HG03432 (cell line): ENCODE data around the gene SLC30A10.
"Not testable (repeated sequence)": the region's sequence is repeated elsewhere in the genome, so short reads cannot be mapped to it uniquely, and the experiment has no call there.

Experiments
- ATAC-seq: cut with Tn5 transposase; IDR thresholded peaks from one replicate; pipeline ENCODE4 v1.9.1; 2021; ENCODE audit warnings: mild to moderate bottlenecking, moderate library complexity; ENCODE audit not compliant: unreplicated experiment

SLC30A10 gene

DNA sequence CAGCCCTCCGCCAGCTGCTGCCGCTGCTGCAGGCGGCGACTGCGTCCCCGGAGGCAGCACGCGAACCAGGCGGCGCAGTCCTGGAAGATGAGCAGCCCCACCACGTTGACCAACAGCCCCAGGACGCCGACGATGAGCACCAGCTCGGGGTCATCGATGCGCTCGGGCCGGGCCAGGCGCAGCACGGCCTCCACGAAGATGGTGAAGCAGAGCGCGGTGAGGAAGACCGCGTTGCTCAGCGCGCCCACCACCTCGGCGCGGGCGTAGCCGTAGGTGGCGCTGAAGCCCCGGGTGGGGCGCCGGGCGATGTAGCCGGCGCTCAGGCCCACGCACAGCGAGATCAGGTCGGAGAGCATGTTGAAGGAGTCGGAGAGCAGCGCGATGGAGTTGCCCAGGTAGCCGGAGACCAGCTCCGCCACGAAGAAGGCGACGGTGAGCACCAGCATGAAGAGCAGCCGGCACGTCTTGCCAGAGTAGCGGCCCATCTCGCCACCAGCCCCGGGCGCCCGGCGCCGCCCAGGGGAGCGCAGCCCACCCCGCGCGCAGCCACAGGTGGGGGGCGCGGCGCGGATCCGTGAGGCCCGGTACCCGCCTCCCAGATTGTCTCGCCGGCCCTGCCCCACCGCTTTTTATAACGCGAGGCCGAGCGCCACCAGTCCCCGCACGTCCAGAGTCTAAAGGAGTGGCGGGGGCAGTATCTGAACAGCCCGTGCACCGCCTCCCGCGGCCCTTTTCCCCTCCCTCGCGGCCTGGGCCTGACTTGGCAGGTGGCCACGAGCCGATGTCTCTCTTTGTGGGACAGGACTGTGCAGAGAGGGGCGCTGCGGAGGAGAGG lies at the start of gene SLC30A10:
Gene SLC30A10 (minus strand): TSS at position 602 of the 835 bp plus-strand sequence. CDS start 117 bp downstream, at position 485.
- peak; percentile 69 for ATAC-seq

DNA sequence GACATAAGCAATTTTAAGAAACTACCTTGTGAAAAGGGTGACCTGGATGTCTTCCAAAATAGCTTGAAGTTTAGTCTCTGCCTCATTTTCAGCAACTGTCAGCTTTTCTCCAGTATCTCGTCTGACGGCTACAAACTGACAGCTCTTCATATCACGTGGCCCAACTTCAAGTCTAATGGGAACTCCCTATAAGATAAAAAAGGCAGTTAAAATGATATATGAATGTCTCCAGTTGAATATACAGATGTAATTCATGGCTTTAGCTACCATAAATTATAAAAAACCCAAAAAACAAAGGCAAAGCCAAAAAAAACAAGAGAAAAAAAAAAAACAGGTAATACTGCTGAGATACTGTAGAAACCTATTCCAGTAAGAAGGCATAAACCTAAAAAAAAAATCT lies 44.9 kb upstream of the SLC30A10 start:
- no peak for ATAC-seq

DNA sequence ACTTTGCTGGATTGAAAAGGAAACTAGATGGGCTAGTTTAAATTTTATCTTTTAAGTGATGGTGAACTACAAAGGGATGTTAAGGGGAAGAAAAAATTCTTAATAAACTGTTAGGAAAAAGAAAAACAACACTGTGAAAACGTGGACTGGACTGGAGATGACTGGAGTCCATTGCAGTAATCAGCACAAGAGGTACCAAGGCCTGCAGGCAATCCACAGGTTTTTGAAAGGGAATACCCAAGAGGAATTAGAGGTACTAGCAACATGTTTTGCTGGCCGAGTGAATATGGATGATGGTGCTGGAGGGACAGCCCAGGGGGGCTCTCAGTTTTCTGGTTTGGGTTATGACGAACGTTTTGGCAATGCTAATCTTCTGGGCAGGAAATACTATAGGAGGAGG lies 39.0 kb upstream of the SLC30A10 start:
- no peak for ATAC-seq

GRCh38 chr1:219966071-219966349 lies 37.7 kb upstream of the SLC30A10 start:
- ATAC-seq, result no peak

GRCh38 chr1:219965285-219966070 lies 37.1 kb upstream of the SLC30A10 start:
- no peak for ATAC-seq

DNA sequence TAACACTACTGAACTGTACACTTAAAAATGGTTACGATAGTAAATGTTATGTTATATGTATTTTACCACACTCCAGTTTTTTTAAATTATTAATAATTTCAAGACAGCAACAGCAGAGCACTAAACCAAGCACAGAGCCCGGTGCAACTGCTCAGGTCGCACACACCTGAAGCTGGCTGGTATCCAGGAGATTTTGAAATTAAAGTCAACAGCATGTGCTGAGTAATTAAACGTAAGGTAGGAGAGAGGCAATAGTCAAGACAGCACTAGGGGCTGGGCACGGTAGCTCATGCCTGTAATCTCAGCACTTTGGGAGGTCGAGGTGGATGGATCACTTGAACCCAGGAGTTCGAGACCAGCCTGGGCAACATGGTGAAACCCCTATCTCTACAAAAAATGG lies 35.1 kb upstream of the SLC30A10 start:
- no peak for ATAC-seq

DNA sequence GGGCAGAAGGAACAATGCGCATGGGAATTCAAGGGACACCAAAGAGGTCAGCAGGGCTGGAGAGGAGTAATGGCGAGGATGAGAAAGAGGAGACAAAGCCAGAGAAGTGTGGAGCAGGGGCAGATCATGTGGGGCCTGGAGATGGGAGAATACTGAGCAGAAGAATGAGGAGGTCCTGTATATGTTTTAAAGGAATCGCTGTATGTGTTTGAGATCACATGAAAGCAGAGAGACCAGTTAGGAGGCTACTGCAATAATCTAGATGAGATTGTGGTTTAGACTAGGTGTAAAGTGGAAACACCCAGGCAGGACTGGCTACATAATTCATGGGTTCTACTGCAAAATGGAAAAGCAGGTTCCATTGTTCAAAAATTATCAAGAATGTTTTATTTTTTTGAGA lies 33.3 kb upstream of the SLC30A10 start:
- ATAC-seq, result no peak

DNA sequence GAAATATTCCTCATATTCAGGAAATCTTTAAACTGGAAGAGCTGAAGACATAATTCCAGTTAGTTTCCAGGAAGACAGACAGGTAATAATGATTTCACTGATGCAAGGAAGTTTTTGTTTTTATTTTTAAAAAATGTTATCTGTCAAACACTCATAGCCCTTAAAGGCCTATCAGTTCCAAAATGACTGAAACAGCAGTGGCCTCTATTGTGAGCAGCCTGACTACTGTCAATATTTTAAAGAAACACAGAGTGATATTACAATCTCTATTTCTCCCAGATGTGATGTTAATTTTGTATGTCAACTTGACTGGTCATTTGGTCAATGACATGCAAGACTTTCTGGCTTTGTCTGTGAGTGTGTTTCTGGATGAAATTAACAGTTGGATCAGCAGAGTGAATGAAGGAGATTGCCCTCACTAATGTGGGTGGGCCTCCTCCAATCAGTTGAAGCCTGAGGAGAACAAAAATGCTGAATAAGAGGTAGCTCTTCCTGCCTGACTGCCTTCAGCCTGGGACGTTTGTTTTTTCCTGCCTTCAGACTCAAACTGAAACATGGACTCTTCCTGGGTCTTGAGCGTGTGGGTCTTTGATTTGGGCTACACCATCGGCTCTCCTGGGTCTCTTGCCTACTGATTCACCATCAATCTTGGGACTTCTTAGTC lies 31.3 kb upstream of the SLC30A10 start:
- ATAC-seq, result no peak

- ATAC-seq, result no peak
These were observed 30.6 kb upstream of the SLC30A10 start for GRCh38 chr1:219958875-219959417.

GRCh38 chr1:219954736-219955421 lies 26.5 kb upstream of the SLC30A10 start:
- no peak for ATAC-seq

- ATAC-seq, result no peak
These were observed 25.7 kb upstream of the SLC30A10 start for GRCh38 chr1:219954052-219954451.

GRCh38 chr1:219952361-219952760 lies 24.0 kb upstream of the SLC30A10 start:
- no peak for ATAC-seq

- not testable (repeated sequence) for ATAC-seq
These were observed 20.9 kb upstream of the SLC30A10 start for GRCh38 chr1:219949227-219949626.

DNA sequence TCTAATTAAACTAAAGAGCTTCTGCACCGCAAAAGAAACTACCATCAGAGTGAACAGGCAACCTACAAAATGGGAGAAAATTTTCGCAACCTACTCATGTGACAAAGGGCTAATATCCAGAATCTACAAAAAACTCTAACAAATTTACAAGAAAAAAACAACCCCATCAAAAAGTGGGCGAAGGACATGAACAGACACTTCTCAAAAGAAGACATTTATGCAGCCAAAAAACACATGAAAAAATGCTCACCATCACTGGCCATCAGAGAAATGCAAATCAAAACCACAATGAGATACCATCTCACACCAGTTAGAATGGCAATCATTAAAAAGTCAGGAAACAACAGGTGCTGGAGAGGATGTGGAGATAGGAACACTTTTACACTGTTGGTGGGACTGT lies 20.4 kb upstream of the SLC30A10 start:
- not testable (repeated sequence) for ATAC-seq

DNA sequence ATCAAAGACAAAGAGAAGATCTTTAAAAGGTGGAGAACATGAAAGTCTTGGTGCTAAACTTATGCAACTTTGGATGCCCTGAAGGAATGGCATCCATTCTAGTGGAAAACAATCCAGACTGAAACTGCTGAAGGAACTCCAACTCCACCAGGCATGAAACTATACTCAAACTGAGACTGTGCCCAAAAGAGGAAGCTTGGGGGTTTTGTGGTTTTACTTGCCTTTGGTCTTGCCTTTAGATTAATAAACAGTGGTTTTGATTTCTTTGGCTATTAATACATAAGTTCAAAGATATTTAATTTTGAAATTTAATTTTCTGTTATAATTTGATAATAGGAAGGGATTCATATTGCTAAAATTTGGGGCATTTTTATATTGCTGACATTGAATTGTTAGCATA lies 17.4 kb upstream of the SLC30A10 start:
- ATAC-seq, result peak; percentile 55

DNA sequence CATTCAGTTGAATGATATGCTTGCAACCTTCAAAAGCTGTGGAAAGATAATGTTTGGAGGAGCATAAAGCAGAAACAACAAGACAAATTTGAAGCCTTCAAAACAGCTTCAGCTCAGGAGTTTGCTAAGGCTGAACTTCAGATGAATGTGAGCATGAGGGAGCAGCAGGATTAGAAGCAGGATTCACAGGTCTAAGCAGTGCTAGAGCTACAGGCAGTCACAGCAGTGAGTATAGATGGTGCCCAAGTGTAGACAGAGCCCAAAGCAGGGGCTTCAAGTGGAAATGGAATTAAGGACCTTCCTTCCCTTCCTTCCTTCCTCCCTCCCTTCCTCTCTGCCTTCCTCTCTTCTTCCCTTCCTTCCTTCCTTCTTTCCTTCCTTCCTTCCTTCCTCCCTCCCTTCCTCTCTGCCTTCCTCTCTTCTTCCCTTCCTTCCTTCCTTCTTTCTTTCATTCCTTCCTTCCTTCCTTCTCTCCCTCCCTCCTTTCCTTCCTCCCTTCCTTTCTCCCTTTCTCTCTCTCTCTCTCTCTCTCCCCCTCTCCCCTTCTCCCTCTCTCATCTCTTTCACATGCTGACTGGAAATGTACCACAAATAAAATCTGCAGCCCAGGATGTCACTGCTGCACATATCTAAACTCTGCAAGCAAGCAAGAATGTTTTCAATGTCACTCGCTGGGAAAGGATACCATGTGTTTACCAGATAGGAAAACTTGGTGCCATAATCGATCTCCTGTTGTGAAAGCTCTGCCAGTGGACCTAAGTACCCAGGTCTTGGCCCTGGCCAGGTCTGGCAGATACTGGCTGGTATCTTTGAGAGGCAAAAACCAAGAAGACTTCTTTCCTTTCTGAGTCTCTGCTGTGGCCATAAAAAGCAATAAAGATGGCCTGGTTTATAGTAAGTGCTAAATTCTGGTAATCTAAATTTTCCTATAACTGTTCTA lies 13.1 kb upstream of the SLC30A10 start:
- no peak for ATAC-seq

DNA sequence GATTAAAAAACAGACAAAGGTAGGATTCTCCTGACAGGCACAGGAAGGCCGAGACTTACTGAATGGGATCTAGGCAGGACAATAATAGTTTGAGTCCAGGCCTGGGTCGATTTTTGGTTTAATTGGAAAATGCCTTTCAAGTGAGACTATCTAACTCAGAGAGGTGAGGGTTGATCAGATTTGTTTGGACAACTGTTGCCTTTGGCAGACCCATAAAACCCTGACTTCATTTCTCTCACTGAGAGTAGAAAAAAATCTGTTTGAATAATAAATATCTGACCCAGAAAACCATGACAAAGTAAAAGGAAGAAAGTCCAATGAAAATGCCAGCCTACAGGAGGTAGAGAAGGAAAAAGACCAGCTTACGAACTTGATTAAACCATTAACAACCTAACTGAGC lies 12.3 kb upstream of the SLC30A10 start:
- ATAC-seq, result no peak

- ATAC-seq, result no peak
These were observed 10.3 kb upstream of the SLC30A10 start for GRCh38 chr1:219938706-219939105.

DNA sequence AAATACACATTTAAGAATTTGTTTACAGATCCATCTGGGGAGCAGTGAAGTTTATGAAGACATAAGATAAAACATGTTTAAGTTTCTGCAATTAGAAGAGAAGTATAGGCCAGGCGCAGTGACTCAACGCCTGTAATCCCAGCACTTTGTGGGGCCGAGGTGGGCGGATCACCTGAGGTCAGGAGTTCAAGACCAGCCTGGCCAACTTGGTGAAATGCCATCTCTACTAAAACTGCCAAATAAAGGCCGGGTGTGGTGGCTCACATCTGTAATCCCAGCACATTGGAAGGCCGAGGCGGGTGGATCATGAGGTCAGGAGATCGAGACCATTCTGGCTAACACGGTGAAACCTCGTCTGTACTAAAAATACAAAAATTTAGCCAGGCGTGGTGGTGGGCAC lies 5.4 kb upstream of the SLC30A10 start:
- not testable (repeated sequence) for ATAC-seq

DNA sequence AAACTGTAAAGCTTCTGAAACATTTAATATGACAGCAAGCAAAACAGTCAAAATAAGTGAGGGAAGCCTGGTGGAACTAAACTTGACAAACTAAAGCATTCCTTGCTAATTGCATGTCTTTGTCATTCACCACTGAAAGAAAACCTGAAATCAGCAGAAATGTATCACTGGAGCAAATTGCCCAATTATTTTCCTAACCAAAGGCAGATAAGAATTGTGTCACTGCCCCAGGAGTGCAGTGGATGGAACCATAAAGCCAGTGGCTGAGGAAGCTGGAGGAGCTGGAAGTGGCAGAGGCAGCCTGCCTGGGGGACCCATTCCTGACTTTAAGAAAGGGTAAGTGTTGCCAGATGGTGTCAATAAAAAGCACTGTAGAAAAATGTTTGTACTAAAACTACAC lies 2.7 kb upstream of the SLC30A10 start:
- ATAC-seq, result no peak
